ENCODE measurements around the gene PHEX.

Gene PHEX

GRCh38 chrX:22150371-22150770, 118.2 kb downstream of the PHEX start:
- no peak for DNase-seq (ENCODE audit: low read depth)

DNA sequence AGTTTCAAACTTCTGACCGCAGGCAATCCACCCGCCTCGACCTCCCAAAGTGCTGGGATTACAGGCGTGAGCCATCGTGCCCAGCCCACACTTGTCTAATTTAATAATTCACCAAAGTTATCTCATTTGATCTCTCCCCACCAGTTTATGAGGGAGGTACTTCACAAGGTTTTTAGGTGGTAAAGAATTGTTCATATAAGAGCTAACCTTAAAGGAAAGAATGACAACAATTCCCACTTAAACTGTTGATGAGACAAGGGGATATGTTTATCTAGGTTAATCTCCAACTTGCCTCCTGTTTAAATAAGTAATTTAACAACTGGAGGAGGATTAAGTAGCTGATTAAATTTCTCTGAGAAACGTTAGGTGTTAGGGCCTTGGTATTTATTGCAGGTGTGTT, 123.0 kb downstream of the PHEX start:
- DNase-seq (ENCODE audit: low read depth) = no peak

GRCh38 chrX:22159071-22159470, 126.9 kb downstream of the PHEX start:
- DNase-seq (ENCODE audit: low read depth) = no peak

- DNase-seq (ENCODE audit: low read depth) = no peak
Measured at GRCh38 chrX:22163326-22163725, 131.2 kb downstream of the PHEX start.

- DNase-seq (ENCODE audit: low read depth) = no peak
Measured at GRCh38 chrX:22164770-22165388, 132.8 kb downstream of the PHEX start.

DNA sequence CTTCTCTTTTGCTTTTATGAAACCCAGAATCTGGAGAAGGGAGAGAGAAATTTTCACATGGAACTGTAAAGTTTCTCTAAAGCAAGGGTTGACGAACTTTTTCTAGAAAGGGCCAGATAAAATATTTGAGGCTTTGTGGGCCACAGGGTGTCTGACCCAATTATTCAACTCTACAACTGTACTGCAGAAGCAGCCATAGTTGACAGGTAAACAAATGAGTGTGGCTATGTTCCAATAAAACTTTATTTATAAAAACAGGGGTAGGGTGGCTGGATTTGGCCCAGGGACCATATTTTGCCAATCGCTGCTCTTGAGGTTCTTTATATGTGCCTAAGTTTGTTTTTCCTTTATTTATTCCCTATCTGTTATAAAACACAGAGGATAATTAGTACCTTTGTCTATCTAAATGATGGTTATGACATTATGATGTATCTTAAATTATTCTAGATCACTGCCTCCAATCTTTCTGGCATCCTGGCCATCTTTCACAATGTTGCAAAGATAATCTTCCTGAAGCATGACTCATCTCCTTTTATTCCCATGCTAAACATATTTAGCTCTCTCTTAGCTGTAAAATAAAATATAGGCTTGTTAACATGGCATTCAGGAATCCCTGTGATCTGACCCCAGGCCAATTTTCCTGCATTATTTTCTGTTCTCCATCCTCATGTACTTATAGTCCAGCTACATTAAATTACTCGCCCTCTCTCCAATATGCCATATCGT, 133.8 kb downstream of the PHEX start:
- DNase-seq (ENCODE audit: low read depth) = no peak

DNA sequence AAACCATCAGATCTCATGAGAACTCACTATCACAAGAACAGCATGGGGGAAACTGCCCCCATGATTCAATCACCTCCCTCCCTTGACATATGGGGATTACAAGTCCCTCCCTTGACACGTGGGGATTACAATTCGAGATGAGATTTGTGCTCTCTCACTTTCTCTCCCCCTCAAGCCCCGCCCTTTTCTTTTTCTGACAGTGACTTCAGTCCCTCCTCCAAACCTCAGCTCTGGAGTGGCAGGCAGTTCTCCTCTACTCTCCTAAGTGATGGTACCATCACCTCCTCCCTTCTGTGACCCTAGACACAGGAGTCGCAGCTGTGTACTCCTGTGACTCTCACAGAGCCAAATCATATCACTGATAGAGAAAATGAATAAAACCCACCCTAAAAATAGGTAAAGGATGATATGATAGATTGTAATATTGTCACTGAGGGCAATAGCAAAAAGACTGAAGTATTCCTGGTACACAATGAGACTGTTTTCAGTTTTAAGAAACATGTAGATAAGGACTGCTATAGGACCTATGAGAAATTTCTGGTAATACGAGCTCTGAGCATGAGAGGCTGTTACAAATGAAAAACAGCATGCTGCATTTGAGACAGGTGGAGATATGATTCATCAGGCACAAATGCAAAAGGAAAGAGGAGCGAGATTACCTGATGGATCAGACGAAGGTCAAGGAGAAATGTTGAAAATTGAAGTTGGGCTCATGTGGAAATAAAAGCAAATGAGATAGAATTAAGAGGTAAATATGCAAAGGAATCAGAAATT, 139.3 kb downstream of the PHEX start:
- no peak for DNase-seq (ENCODE audit: low read depth)

GRCh38 chrX:22173966-22174365, 141.8 kb downstream of the PHEX start:
- no peak for DNase-seq (ENCODE audit: low read depth)

- no peak for DNase-seq (ENCODE audit: low read depth)
Measured at GRCh38 chrX:22177950-22178515, 145.9 kb downstream of the PHEX start.

DNA sequence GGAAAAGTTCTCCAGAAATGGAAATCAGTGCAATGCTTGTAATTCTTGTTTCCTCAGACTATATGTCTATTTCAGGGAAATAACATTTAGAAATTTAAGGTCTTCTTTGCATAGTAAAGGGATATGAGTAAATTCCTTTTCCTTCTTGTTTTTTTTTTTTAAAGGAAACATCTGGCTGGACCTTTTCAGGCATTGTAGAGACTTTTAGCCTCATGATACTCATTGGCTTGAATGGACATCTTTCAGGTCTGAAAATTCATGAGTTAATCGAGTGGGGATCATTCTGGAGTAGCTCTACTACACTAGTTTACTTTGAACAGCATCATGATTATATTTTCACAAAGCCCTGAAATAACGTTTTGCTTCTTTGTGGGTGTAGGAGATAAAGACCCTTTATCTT, 152.0 kb downstream of the PHEX start:
- DNase-seq (ENCODE audit: low read depth) = no peak

GRCh38 chrX:22186165-22186564, 154.0 kb downstream of the PHEX start:
- DNase-seq (ENCODE audit: low read depth) = no peak

DNA sequence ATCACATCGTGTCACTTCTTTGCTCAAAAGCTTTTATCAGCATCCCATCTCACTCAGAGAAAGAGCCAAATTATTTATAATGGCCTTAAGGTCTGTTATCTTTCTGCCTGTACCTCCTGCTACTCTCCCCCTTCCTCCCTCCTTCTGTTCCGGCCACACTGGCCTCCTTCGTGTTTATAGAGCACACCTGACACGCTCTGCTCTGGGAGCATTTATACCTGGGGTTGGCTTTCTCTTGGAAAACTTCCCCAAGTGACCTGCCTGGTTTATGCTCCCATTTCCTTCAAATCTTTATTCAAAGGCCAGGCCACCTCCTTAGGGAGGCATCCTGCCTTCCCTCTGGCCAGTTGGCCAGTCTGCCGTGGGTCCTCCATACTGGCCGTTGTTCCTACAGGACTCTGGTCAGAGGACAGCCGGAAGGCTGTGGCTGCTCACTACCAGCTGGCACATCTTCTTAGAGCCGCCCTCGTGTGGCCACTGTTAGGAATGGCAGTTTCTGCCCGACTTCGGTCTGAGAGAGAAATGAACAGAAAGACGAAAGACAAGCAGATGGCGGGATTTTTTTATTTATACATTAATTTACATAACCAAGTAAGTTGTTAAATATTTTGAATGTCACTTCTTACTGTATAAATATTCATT, 160.4 kb downstream of the PHEX start:
- DNase-seq (ENCODE audit: low read depth) = no peak

DNA sequence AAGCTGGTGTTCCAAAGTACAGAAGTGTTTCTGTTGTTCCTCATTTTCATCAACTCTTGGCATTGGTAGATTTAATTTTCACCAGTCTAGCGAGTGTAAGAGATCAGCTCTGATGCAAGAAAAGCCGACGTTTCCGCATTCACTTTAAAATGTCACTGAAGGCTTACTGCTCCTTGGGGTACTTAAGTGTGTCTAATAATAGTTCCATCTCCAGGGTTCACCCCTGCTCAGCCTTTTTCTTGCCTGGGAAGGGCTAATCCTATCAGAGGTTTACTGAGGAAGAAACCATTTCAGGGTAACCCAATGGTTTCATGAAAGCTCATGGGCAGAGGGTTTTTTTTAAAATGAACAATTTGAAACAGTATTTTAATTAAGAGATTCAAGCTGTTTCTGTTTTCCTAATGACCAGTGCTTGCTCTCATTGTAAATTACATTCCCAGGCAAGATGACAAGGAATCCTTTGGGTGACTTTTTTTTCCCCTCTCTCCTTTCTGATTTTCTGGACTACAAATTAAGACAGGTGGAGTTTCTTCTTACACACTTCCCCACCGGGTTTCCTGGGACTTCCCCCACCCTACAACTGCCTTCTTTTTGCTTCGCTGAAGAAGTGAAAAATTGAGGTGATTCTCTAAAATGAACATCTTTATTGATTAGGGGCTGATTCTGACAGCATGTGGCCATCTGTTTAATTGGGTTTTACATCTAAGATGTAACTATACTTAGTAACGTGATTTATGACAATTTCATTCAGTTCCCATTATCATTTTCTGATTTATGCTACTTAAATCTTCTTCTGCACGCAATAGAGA, 161.9 kb downstream of the PHEX start:
- no peak for DNase-seq (ENCODE audit: low read depth)

GRCh38 chrX:22194660-22194945, 162.5 kb downstream of the PHEX start:
- no peak for DNase-seq (ENCODE audit: low read depth)

DNA sequence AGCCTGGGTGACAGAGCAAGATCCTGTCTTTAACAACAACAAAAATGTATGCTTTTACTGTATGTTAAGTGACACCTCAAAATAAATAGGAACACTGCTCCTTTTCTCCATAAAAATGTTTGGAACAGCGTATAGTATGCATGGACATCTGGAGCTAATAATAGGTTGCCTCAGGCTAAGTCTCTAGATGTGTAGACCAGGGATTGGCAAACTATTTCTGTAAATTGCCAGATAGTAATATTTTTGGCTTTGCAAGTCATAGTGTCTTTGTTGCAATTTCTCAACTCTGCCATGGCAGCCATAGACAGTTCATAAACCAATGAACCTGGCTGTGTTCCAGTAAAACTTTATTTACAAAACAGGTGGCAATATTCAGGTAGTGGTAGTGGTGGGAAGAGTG, 164.0 kb downstream of the PHEX start:
- DNase-seq (ENCODE audit: low read depth) = no peak

DNA sequence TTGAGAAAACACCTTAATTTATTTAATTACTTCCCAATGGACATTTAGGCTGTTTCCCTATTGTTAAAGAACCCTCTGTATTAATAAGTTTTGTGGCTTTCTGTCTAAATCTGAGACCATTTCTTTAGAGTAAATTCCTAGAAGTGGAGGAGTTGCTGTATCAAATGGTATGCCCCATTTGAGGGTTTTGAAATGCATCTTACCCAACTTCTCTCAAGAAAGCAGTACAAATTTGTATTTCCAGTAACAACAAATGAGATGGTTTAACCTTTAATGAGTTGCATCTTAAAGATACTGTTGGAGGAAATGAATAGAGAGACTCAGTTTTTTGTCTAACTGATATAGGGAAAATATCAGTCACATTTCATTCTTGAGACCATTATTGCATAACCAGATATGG, 170.1 kb downstream of the PHEX start:
- DNase-seq (ENCODE audit: low read depth) = no peak

DNA sequence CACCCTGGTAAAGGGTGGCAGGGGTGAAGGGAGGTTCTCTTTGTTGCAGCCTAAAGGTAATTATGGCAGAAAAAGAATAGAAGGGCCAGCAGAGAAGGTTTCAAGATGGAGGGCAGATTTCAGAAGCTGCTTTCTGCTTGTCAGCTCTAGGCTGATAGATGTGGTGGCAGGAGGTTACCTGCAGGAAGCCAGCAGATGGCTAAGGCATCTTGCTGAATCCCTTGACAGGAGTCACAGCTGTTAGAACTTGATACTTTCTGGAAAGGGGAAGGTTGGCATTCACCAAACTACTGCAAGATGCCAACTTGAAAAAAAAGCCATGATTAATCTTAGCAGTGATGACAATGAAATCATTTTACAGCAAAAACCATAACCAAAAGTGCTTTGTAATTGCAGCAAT, 171.1 kb downstream of the PHEX start:
- DNase-seq (ENCODE audit: low read depth) = no peak

- DNase-seq (ENCODE audit: low read depth) = no peak
Measured at GRCh38 chrX:22206781-22207180, 174.7 kb downstream of the PHEX start.

DNA sequence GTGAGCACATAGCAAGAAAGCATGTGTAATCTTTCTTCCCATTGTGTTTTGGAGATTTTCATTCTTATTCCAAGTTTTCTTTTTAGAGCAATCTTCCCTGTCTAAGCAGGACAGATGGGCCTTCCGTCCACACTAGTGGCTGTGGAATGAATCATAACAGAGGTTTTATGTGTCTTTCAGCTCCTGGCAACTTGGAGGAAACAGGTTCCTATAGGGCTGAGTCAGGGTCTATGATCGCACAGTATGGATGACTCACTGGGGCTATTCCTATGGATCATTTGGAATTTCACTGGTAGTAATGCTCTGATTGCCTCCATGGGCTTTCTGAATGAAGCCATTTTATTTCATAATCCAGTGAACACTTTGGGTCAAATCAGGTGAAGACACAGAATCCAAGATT, 188.8 kb downstream of the PHEX start:
- DNase-seq (ENCODE audit: low read depth) = no peak

GRCh38 chrX:22234380-22234779, 202.3 kb downstream of the PHEX start:
- DNase-seq (ENCODE audit: low read depth) = no peak

- no peak for DNase-seq (ENCODE audit: low read depth)
Measured at GRCh38 chrX:22237479-22237878, 205.4 kb downstream of the PHEX start.

DNA sequence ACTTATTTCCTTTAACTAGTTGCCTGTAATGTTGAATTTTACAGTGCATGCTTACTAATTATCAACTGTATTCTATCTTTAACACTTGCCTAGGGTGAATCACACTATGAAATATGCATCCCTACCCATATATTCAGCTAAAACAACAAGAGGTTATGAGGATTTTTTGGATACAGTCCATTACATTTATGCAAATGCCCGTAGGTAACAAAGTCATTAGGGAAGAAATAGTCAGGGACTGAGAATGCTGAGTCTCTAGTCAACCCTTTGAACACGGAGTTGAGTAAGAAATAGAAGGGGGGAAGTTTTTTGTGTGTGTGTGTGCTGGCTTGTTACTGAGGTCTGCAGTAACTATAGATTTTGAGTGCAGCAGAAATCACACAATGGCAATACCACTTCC, 214.5 kb downstream of the PHEX start:
- no peak for DNase-seq (ENCODE audit: low read depth)

Data from stimulated activated CD8-positive, alpha-beta memory T cell treated with anti-CD3 and anti-CD28 coated beads, Interleukin-12 subunit alpha, Interleukin-12 subunit beta, amount 100 ng/mL, for 4 hours (primary cell).